Ovary (tissue), 9 donors: ENCODE data around the gene MXD4. TPM values are rescaled to one million over a fixed set of nuclear protein-coding genes. Genes with fewer than 3 reads are reported as not detected.

Experiments
- DNase-seq, 5 donors: peaks; one replicate each; pipeline ENCODE4 v3.0.0-alpha.2; 2019 to 2020
- H3K27ac ChIP-seq, 2 donors: fragments of 200-600 bp; one replicate each; pipeline versions ENCODE4 v1.5.1 to v1.8.0; 2019 to 2022
- H3K27me3 ChIP-seq: fragments of 200-600 bp; one replicate; pipeline ENCODE4 v1.8.0; 2022
- H3K36me3 ChIP-seq: fragments of 200-600 bp; sonication (generic); one replicate; pipeline ENCODE4 v1.5.1; 2019
- H3K4me1 ChIP-seq: one replicate; pipeline ENCODE4 v1.8.1; 2013; ENCODE audit warnings: mild to moderate bottlenecking, moderate library complexity; ENCODE audit not compliant: insufficient read depth
- H3K4me3 ChIP-seq: fragments of 200-600 bp; sonication (generic); one replicate; pipeline ENCODE4 v1.5.1; 2017
- H3K9me3 ChIP-seq, 2 donors: fragments of 200-600 bp in 1 of 2; sonication (generic) in 1 of 2; one replicate each; pipeline versions ENCODE4 v1.5.1 to v1.8.1; 2013 to 2019; ENCODE audit warnings: mild to moderate bottlenecking in 1 of 2, moderate library complexity in 1 of 2
- EP300 ChIP-seq: sonication (generic); formaldehyde crosslinking; IDR thresholded peaks from one replicate; pipeline ENCODE4 v1.6.1; 2017; ENCODE audit warnings: antibody characterized with exemption
- POLR2A ChIP-seq: fragments of 450-650 bp; IDR thresholded peaks from one replicate; pipeline ENCODE4 v1.6.1; 2017; ENCODE audit warnings: antibody characterized with exemption, mild to moderate bottlenecking, moderate library complexity
- WGBS, 3 donors: extraction: QIAGEN DNeasy Blood & Tissue Kit in 1 of 3; methylation state at CpG; one replicate each; pipeline versions ENCODE4 v1.1.5 to v1.1.7; 2013 to 2017; 5-methylcytosine and 5-hydroxymethylcytosine counted together
- intact Hi-C, 4 donors: fragments of 100-400 bp; cut with DNase I; formaldehyde crosslinking; loops; one replicate each; pipeline versions ENCODE4 v1.11.0 to v1.15.1; 2022 to 2023
- polyA plus RNA-seq, 2 donors: library from polyadenylated mRNA; stranded (reverse); fragments of 200-250 nt in 1 of 2; fragments of 350-450 nt in 1 of 2; fragmentation: Illumina TruSeq in 1 of 2; extraction: RNeasy Lipid Tissue Mini Kit (QIAGEN cat#74804) in 1 of 2; gene quantifications; one replicate each; pipeline ENCODE4 v1.2.3, GENCODE V29; 2013 to 2014
- total RNA-seq, 7 donors: library from RNA; depleted of rRNA in 2 of 7; stranded (reverse); fragments of >200 nt in 2 of 7; fragmentation: NEBNext Ultra II Directional in 3 of 7; extraction: Animal tissue kit (Norgen Biotek cat#: 25700) in 3 of 7; gene quantifications; one replicate each; pipeline versions ENCODE4 v1.1.0 to v1.2.4, GENCODE V29; 2016 to 2023
- TF ChIP-seq, protein P1 (sequence below), 3 donors: fragments of 450-650 bp in 2 of 3; fragments of 200-600 bp in 1 of 3; IDR thresholded peaks; one replicate each; pipeline versions ENCODE4 v1.5.1 to v1.8.0; 2016 to 2022; ENCODE audit warnings: antibody characterized with exemption in 3 of 3, mild to moderate bottlenecking in 1 of 3
- donor health status: DM: no; HTN: no; CAD: no; lungs with moderate emphysema.
- donor health status: DM: no; HTN: no; CAD: no.
- donor health status: Bipolar disorder and iron deficiency.
- donor health status: DM: yes; HTN: yes; CAD: no.
- donor health status: DM: no; HTN: no; CAD: no.
- donor health status: DM: yes; HTN: yes; CAD: no.

Gene MXD4
- total and polyA plus RNA-seq, 9 donors: 10.3 to 51.4 (median 35.3) TPM

DNA sequence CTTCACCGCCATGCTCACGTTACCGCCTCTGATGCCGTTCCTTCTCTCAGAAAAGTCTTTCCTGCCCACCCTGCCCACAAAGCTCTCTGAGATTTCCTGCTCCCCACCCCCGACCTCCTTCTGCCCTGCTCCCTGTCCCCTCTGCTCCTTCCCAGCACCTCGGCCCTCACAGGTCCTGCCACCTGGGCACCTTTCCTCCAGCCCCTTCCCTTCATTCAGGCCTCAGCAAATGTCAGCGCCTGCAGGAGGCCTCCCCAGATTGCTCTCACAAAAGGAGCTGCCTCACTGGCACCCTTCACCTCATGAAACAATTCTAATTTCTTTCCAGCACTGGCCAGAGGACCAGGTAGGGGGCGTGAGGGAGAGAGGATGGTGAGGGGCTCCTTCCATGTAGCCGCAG, 33.6 kb upstream of the MXD4 start:
- WGBS, 3 donors: 92 to 95% (median 93%) methylated on average over 9 of the region's 9 CpGs
- Histone ChIP-seq H3K4me3 (no peak overlapping the region), H3K27me3 (no peaks in the 10 kb centered on the region), H3K9me3 (no peaks in the 10 kb centered on the region), H3K4me1 (no peaks in the 10 kb centered on the region), H3K36me3 (no peaks in the 10 kb centered on the region), H3K27ac (no peak overlapping the region)
- intact Hi-C loops: no loop called here
- TF ChIP-seq, protein P1, sequence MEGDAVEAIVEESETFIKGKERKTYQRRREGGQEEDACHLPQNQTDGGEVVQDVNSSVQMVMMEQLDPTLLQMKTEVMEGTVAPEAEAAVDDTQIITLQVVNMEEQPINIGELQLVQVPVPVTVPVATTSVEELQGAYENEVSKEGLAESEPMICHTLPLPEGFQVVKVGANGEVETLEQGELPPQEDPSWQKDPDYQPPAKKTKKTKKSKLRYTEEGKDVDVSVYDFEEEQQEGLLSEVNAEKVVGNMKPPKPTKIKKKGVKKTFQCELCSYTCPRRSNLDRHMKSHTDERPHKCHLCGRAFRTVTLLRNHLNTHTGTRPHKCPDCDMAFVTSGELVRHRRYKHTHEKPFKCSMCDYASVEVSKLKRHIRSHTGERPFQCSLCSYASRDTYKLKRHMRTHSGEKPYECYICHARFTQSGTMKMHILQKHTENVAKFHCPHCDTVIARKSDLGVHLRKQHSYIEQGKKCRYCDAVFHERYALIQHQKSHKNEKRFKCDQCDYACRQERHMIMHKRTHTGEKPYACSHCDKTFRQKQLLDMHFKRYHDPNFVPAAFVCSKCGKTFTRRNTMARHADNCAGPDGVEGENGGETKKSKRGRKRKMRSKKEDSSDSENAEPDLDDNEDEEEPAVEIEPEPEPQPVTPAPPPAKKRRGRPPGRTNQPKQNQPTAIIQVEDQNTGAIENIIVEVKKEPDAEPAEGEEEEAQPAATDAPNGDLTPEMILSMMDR (IDR thresholded peaks at IDR 0.05): no peak
- TF ChIP-seq EP300 (no peak), POLR2A (no peak)
- DNase-seq: no peak

DNA sequence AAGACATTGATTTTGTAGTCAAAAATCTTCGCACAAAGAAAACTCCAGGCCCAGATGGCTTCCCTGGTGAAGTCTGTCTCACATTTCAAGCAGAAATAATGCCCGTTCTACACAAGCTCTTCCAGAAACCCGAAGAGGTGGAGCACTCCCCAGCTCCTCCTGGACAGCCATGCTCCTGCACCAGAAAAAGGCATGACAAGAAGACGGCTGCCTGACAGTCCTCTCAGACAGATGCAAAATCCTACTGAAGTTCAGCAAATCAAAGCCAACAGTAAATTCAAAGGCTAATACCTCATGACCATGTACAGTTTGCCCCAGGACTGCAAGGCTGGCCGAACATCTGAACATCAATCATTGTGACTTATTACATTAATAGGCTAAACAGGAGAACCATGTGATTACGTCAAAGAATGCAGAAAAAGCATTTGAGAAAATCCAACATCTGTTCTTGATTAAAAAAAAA, 30.8 kb upstream of the MXD4 start:
- TF ChIP-seq POLR2A: no peak
- TF ChIP-seq EP300: no peak
- TF ChIP-seq, protein P1 (IDR thresholded peaks at IDR 0.05): no peak
- Histone ChIP-seq H3K4me3 (no peak overlapping the region), H3K36me3 (no peaks in the 10 kb centered on the region), H3K27me3 (no peaks in the 10 kb centered on the region), H3K9me3 (no peaks in the 10 kb centered on the region), H3K27ac (no peak overlapping the region), H3K4me1 (no peaks in the 10 kb centered on the region)
- no peak for DNase-seq
- intact Hi-C loops: no loop called here
- WGBS, 3 donors: 38 to 48% (median 42%) methylated on average over 6 of the region's 6 CpGs

DNA sequence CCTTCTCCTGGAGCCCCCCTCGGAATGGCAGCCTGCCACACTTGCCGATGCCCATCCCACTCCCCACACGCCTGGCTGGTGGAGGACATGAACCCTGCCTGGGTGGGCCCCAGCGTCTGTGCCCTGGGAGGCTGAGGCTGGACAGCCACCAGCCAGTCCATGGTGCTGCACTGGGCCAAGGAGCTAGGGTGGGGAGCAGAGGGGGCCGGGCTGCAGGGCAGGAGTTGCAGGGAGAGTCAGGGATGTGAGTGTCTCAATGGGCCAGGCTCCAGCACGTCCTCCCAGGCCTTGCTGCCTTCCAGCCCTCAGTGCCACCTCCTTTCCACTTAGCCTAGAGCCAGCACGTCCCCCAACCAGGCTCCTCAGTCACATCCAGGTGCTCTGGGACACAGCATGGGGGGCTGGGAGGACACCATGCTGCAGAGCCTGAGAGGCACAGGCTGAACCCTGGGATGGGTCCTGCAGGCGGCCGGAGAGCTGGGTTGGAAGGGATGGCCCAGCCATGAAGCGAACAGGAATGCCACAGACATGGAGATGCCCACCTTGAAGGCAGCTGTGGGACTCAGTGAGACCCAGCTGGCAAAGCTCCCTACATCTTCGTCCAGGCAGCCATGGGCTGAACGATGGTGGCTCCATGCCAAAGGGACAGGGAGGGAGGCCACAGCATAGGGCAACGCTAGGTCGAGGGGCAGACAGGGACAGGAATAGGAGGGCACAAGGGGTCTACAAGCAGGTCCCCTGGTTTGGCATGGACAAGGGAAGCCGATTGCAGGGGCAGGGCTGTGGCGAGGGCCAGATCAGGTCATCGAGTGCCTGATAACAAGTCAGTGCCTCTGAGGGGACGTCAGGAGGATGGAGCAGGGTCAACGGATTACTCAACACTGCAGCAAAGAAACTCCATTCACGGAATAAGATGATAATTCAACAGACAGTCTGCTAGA, 30.1 kb upstream of the MXD4 start:
- Histone ChIP-seq H3K4me3 (no peak overlapping the region), H3K9me3 (no peaks in the 10 kb centered on the region), H3K36me3 (no peaks in the 10 kb centered on the region), H3K27me3 (no peaks in the 10 kb centered on the region), H3K4me1 (no peaks in the 10 kb centered on the region), H3K27ac (no peak overlapping the region)
- intact Hi-C loops: no loop called here
- 71 to 80% (median 78%) methylated on average over 15 to 20 of the region's 20 CpGs for WGBS, 3 donors
- DNase-seq: peak in 1 of 5 donors; percentile 25
- TF ChIP-seq POLR2A: no peak
- TF ChIP-seq, protein P1 (IDR thresholded peaks at IDR 0.05): no peak
- no peak for TF ChIP-seq EP300

DNA sequence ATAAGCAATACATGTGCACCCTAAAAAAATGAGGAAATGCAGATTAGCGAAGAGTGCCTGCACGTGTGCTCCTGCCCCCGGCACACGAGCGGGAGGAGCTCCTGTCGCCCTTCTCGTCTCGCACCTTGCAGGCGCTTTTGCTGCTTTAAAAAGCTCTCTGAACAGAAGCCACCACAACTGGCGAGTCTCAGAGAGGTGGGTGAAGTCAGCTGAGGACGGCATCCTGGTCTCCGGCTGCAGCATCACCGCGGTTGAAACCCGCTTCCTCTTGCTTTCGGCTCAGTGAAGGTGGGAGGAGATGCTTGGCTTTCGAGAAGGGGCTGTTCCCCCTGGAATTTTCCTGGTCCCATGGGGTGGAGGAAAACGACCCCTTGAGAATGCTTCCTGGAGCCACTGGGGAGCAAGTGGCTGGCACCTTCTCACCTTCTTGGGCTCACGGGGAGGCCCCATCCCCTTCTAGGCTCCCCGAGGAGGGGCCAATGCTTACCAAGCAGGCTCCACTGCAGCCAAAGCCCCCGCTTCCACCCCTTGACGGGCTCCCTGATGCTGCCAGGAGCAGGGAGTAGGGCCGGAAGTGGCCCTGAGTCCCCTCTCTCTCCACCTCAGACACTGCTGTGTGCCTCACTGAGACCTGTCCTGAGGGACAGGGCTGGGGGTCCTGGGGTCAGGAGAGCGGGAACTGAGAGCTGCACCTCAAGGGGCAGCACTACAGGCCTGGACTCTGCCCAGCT, 29.2 kb upstream of the MXD4 start:
- Histone ChIP-seq H3K27ac (no peak overlapping the region), H3K4me1 (no peaks in the 10 kb centered on the region), H3K36me3 (no peaks in the 10 kb centered on the region), H3K4me3 (no peak overlapping the region), H3K27me3 (no peaks in the 10 kb centered on the region), H3K9me3 (no peaks in the 10 kb centered on the region)
- peak in 1 of 5 donors; percentile 33 for DNase-seq
- TF ChIP-seq POLR2A: no peak
- TF ChIP-seq EP300: no peak
- TF ChIP-seq, protein P1 (IDR thresholded peaks at IDR 0.05): no peak
- 82 to 91% (median 88%) methylated on average over 23 to 24 of the region's 24 CpGs for WGBS, 3 donors
- intact Hi-C loops: no loop called here
